KMS-11 (cell line): Measurements from ENCODE around the gene SERPINE1.

Source experiments
- H2AFZ ChIP-seq: fragments of 200-600 bp; sonication (generic); 2 replicates; pipeline ENCODE4 v1.6.1; 2016; ENCODE audit warnings: antibody characterized with exemption, mixed run types, low read depth
- H3K27ac ChIP-seq: fragments of 200-600 bp; sonication (generic); 2 replicates; pipeline ENCODE4 v1.6.1; 2016; ENCODE audit warnings: mild to moderate bottlenecking, mixed run types
- H3K27me3 ChIP-seq: fragments of 200-600 bp; sonication (generic); 2 replicates; pipeline ENCODE4 v1.6.1; 2017; ENCODE audit warnings: mild to moderate bottlenecking, low read depth, mixed run types, moderate library complexity; ENCODE audit not compliant: insufficient read depth
- H3K36me3 ChIP-seq: fragments of 200-600 bp; sonication (generic); 2 replicates; pipeline ENCODE4 v1.6.1; 2017; ENCODE audit warnings: mild to moderate bottlenecking, mixed run types; ENCODE audit not compliant: insufficient read depth
- H3K4me1 ChIP-seq: fragments of 200-600 bp; sonication (generic); 2 replicates; pipeline ENCODE4 v1.6.1; 2016; ENCODE audit warnings: mild to moderate bottlenecking, low read depth, mixed run types; ENCODE audit not compliant: poor library complexity, severe bottlenecking
- H3K4me2 ChIP-seq: fragments of 200-600 bp; sonication (generic); 2 replicates; pipeline ENCODE4 v1.7.0; 2016; ENCODE audit warnings: mild to moderate bottlenecking, mixed run types
- H3K4me3 ChIP-seq: fragments of 200-600 bp; sonication (generic); IDR thresholded peaks from 2 replicates; pipeline ENCODE4 v1.6.1; 2017; ENCODE audit warnings: low read depth, low read length, mixed read lengths; ENCODE audit not compliant: insufficient read depth
- H3K79me2 ChIP-seq: fragments of 200-600 bp; sonication (generic); 2 replicates; pipeline ENCODE4 v1.6.1; 2016; ENCODE audit warnings: low read depth, mixed run types; ENCODE audit not compliant: insufficient read depth
- H3K9ac ChIP-seq: fragments of 200-600 bp; sonication (generic); 2 replicates; pipeline ENCODE4 v1.6.1; 2016; ENCODE audit warnings: mild to moderate bottlenecking, mixed run types
- H4K20me1 ChIP-seq: fragments of 200-600 bp; sonication (generic); 2 replicates; pipeline ENCODE4 v1.6.1; 2016; ENCODE audit warnings: mild to moderate bottlenecking, mixed run types; ENCODE audit not compliant: insufficient read depth
- CTCF ChIP-seq: fragments of 200-600 bp; sonication (generic); conservative IDR thresholded peaks from 2 replicates; pipeline ENCODE4 v1.6.1; 2017; ENCODE audit warnings: low read depth, mild to moderate bottlenecking, antibody characterized with exemption, low read length, moderate library complexity, mixed read lengths

The SERPINE1 gene

GRCh38 chr7:101156277-101156676 is 29.4 kb downstream of the SERPINE1 start:
- no peaks in the 10 kb centered on the region for H4K20me1 ChIP-seq
- H3K4me2 ChIP-seq: no peak overlapping the region
- H2AFZ ChIP-seq: no peak overlapping the region
- H3K4me3 ChIP-seq: no peak overlapping the region
- H3K4me1 ChIP-seq: no peaks in the 10 kb centered on the region
- H3K27ac ChIP-seq: no peak overlapping the region
- peaks cover 23% of the 10 kb centered on the region for H3K27me3 ChIP-seq
- H3K79me2 ChIP-seq: no peaks in the 10 kb centered on the region
- H3K36me3 ChIP-seq: no peaks in the 10 kb centered on the region
- TF ChIP-seq CTCF: no peak
- H3K9ac ChIP-seq: no peak overlapping the region

GRCh38 chr7:101156866-101157589 is 30.1 kb downstream of the SERPINE1 start:
- peaks cover 17% of the 10 kb centered on the region for H3K27me3 ChIP-seq
- H3K36me3 ChIP-seq: no peaks in the 10 kb centered on the region
- H2AFZ ChIP-seq: no peak overlapping the region
- no peak overlapping the region for H3K27ac ChIP-seq
- H3K4me2 ChIP-seq: no peak overlapping the region
- no peaks in the 10 kb centered on the region for H4K20me1 ChIP-seq
- H3K9ac ChIP-seq: no peak overlapping the region
- TF ChIP-seq CTCF: no peak
- H3K4me3 ChIP-seq: no peak overlapping the region
- H3K4me1 ChIP-seq: no peaks in the 10 kb centered on the region
- no peaks in the 10 kb centered on the region for H3K79me2 ChIP-seq

GRCh38 chr7:101159696-101160674 is 33.1 kb downstream of the SERPINE1 start:
- Histone ChIP-seq H3K27me3 (peaks cover 8% of the 10 kb centered on the region; the same call in 1 of the 2 replicates), H2AFZ (no peak overlapping the region), H3K4me3 (no peak overlapping the region), H3K9ac (no peak overlapping the region), H3K4me1 (peaks cover 3% of the 10 kb centered on the region), H3K36me3 (no peaks in the 10 kb centered on the region), H3K79me2 (no peaks in the 10 kb centered on the region), H4K20me1 (no peaks in the 10 kb centered on the region), H3K27ac (no peak overlapping the region), H3K4me2 (no peak overlapping the region)
- TF ChIP-seq CTCF: no peak

GRCh38 chr7:101160910-101161309 is 34.0 kb downstream of the SERPINE1 start:
- H4K20me1 ChIP-seq: no peaks in the 10 kb centered on the region
- no peak overlapping the region for H3K27ac ChIP-seq
- peaks cover 10% of the 10 kb centered on the region; the same call in 1 of the 2 replicates for H3K27me3 ChIP-seq
- H3K4me3 ChIP-seq: no peak overlapping the region
- peaks cover 9% of the 10 kb centered on the region for H3K4me1 ChIP-seq
- TF ChIP-seq CTCF: no peak
- H3K9ac ChIP-seq: no peak overlapping the region
- H2AFZ ChIP-seq: no peak overlapping the region
- H3K79me2 ChIP-seq: no peaks in the 10 kb centered on the region
- H3K36me3 ChIP-seq: no peaks in the 10 kb centered on the region
- H3K4me2 ChIP-seq: no peak overlapping the region
